Superior temporal gyrus (tissue), 1 donor: ENCODE results near the gene KRTAP10-7.
"Not testable (repeated sequence)": the region's sequence is repeated elsewhere in the genome, so short reads cannot be mapped to it uniquely, and the experiment has no call there.

Experiments
- DNase-seq: peaks from one replicate; pipeline ENCODE4 v3.0.0-alpha.2; 2016; ENCODE audit errors: extremely low spot score

Gene KRTAP10-7

GRCh38 chr21:44636209-44637017 lies 36.0 kb downstream of the KRTAP10-7 start:
- no peak for DNase-seq

GRCh38 chr21:44637018-44637850 lies 36.8 kb downstream of the KRTAP10-7 start, which contains the start of gene KRTAP10-10:
TSS of gene KRTAP10-10 (plus strand) at chr21:44637356. CDS start at chr21:44637418, 62 bp downstream.
- no peak for DNase-seq

DNA sequence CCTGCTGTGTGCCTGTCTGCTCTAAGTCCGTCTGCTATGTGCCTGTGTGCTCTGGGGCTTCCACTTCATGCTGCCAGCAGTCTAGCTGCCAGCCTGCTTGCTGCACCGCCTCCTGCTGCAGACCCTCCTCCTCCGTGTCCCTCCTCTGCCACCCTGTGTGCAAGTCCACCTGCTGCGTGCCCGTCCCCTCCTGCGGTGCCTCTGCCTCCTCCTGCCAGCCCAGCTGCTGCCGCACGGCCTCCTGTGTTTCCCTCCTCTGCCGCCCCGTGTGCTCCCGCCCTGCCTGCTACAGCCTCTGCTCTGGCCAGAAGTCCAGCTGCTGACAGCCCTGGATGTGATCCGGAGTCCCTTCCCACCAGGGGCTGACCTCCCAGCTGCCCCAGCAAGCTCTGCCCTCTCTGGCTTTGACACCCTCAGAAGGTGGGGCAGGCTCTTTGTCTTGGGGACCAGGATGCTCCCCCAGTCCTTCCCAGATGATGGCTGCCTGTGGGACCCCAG lies 37.5 kb downstream of the KRTAP10-7 start:
- not testable (repeated sequence) for DNase-seq

DNA sequence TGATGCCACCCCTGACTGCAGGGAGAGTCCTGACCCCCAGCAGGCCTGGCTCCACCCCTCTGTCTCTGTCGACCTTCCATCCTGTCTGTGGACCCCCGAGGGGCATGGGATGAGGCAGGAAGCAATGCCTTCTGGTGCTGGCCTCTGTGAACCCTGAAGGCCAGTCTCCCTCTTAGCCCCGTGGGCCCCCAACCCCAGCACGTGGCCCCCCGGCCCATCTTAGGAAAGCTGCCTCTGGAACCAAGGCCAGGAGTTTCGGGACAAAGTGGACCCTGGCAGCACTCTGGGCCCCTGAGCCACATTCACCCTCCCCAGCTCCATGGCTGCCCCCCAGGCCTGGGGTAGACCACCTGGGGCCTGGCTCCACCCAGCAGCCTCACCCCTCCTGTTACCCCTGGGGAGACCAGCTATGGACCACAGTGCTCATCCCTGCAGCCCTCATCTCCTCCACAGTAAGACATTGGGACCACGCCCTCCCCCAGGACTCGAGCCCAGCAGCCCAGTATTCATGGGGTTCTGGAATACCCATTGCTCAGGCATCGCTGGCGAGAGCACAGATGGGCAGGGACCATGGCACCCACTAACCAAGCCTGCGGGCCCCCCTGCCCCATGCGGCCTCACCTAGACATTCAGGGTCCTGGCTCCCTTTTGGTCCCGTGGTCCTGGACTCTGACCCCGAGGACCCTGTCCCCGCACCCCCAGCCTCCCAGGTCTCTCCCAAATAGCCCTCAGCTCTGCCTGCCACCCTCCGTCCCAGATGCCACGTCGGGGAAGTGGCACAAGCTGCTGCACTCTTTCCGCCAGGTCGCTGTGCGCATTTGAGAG lies 38.3 kb downstream of the KRTAP10-7 start:
- not testable (repeated sequence) for DNase-seq

- DNase-seq: no peak
These were observed 38.9 kb downstream of the KRTAP10-7 start for GRCh38 chr21:44639331-44639655.

DNA sequence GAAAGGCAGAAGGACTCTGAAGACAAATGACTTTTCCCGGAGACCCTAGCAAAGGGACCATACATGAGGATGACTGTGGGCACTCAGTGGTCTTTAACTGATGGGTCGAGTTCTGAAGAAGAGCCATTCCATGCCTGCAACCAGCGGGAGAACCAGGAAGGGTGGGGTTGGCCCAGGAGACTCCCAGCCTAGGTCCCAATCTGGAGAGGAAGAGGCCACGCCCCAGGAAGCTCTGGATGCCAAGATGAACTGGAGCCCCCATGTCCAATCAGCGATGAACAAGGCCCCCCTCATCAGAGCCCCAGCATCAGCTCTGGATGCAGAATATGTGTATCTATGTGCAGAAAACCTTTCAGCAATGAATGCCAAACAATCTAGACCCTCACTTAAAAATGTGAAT lies 40.4 kb downstream of the KRTAP10-7 start:
- no peak for DNase-seq

- DNase-seq: no peak
These were observed 43.4 kb downstream of the KRTAP10-7 start for GRCh38 chr21:44643741-44644310.

DNA sequence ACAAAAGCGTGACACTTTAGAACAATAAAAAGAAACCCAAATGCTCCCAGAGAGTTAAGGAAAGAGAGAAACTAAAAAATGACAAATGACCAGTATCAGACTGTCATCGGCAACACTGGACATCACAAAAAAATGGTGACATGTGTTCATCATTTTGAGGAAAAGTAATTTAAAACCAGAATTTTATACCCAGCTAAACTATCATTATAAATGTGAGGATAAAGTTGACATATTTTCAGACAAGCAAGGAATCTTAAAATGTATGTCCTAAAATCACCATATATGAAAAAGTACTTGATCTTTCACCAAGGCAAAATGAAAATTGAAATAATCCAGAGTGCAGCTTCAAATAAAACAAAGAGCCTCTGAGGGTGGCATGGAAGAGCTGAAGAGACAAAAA lies 44.5 kb downstream of the KRTAP10-7 start:
- DNase-seq: no peak

DNA sequence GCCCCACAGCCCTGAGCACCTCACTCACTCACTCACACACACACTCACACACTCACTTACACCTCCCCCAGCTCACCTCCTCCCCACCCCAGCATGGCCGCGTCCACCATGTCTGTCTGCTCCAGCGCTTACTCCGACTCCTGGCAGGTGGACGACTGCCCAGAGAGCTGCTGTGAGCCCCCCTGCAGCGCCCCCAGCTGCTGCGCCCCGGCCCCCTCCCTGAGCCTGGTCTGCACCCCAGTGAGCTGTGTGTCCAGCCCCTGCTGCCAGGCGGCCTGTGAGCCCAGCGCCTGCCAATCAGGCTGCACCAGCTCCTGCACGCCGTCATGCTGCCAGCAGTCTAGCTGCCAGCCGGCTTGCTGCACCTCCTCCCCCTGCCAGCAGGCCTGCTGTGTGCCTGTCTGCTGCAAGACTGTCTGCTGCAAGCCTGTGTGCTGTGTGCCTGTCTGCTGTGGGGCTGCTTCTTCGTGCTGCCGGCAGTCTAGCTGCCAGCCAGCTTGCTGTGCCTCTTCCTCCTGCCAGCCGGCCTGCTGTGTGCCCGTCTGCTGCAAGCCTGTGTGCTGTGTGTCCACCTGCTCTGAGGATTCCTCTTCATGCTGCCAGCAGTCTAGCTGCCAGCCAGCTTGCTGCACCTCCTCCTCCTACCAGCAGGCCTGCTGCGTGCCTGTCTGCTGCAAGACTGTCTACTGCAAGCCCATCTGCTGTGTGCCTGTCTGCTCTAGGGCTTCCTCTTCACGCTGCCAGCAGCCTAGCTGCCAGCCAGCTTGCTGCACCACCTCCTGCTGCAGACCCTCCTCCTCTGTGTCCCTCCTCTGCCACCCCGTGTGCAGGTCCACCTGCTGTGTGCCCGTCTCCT lies 46.2 kb downstream of the KRTAP10-7 start, which contains the start of gene KRTAP10-11:
Gene KRTAP10-11, plus strand, starts transcription at position 49 of the 856 bp plus-strand sequence. Its CDS starts 45 bp downstream, at position 94.
- not testable (repeated sequence) for DNase-seq

DNA sequence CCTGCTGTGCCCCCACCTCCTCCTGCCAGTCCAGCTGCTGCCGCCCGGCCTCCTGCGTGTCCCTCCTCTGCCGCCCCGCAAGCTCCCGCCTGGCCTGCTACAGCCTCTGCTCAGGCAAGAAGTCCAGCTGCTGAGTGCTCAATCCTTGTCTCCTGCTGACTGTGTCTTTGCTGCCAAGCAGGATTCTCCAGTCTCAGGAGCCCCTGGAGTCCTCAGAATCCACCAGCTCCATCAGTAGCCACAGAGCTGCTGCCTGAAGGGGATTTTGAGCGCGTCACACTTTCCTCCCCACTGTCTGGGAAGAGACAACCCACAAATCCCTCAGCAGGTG lies 46.8 kb downstream of the KRTAP10-7 start:
- no peak for DNase-seq

DNA sequence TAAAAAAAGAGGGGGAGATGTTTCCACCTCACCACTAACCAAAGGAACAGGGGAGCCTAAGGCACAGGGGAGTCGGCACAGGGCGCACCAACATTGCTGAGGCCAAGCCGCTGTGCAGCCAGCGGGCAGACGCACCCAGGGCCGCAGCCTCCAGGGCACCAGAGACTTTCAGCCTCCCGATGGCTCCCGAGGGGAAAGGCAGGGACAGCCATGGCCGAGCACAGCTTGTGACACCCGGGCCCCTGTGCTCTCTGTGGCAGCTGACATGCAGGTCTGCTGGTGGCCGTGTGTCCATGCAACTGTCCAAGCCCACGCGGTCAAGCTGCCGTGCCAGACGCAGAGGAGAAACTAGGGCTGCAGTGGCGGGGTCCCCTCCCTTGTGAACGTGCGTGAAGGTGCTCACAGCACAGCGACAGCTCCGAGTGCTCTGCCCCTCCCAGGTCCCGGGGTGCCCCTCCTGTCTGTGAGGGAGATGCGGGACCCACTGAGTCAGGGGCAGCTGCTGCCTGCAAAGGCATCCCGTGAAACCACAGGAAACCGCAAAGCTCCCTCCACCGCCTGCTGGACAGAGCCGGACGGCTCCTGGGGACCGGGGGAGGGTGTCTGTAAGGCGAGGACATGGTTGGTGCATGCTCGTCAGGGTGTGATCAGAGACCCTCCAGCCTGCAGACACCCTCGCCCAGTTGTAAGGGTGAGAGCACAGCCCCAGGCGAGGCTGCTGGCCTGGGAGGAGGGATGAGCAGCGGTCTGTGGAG lies 48.3 kb downstream of the KRTAP10-7 start:
- no peak for DNase-seq

- DNase-seq: no peak
These were observed 49.2 kb downstream of the KRTAP10-7 start for GRCh38 chr21:44649521-44650100.

DNA sequence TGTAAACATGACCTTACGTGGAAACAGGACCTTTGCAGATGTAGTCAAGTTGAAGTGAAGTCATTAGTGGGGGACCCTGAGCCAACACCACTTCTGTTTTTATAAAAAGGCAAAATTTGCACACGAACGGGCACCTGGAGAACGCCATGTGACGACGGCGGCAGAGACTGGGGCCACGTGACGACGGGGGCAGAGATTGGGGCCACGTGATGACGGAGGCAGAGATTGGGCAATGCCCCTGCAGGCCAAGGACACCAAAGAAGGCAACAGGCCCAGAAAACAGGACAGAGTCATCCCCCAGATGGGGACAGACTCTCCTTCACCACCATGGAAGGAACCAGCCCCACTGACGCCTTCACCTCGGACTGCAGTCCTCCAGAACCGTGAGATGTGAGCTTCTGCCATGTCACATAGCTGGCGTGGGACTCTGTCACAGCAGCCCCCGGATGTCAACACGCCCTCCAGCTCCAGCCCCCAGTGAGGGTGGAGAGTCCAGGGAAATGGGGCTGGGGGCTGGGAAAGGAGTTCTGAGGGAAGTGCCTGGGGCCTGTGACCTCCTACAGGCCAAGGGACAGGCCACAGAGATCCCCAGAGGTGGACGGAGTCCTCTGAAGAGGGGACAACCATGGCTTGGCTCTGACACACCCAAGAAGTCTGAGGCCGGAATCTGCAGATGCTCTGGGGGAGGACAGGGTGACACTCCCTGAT lies 50.0 kb downstream of the KRTAP10-7 start:
- no peak for DNase-seq

GRCh38 chr21:44650973-44651675 lies 50.7 kb downstream of the KRTAP10-7 start:
- DNase-seq: no peak
